DMS 273 treated with DMSO at 0.1 percent for 48 hours (cell line): ENCODE results near the gene VGLL3.
"Not testable (repeated sequence)": the region's sequence is repeated elsewhere in the genome, so short reads cannot be mapped to it uniquely, and the experiment has no call there.

Experiments used
- DNase-seq: peaks from one replicate; lab custom pipeline; 2025; lab: John Stamatoyannopoulos, UW

VGLL3 gene

DNA sequence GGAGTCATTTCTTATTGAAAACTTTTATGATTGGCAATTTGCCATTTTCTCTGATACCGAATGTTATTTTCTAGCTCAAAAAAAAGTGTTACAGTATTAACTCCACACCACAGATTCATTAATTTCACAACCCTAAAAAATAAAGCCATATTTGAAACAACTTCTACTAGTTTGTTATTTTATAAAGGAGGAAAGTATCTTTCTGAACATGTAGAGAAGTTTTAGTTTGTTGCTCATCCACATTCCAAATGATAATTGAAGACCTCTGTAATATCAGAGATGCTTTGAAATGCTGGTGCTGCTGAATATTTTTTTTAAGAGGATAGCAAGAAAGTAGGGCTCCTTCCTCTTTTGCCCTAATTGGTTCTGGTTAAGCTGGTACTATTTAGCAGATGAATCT, 1.9 kb downstream of the VGLL3 start:
- no peak for DNase-seq

DNA sequence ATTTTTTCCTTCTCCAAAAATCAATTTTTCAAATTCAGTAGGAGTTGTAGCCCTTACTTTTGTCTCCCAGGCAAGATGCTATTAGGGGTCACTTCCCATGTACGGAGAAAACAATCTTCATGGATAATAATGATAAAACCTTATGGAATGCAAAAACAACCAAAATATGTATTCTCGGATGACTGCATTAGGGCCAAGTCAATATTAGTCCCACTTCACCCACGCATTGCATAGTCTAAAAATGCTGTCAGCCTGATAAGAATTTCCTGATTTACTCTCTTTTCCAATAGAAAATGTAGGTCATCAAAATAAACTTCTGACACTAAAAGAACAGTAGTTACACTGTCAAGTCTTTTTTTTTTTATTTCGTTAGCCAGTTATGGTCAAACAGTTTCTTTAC, 2.7 kb downstream of the VGLL3 start:
- no peak for DNase-seq

DNA sequence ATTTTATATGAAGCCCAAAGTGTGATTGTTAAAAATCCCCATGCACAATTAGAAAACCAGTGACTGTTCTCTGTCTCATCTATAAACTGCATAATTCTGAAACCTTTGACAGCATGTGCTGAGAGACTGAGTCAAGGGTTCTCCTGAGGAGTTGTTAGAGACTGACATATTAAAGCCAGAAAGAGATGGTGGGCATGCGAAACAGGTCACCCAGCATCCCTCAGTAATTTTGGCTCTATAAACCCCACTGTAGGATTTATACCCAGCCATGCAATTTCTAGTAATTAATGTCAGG, 3.6 kb downstream of the VGLL3 start:
- no peak for DNase-seq

DNA sequence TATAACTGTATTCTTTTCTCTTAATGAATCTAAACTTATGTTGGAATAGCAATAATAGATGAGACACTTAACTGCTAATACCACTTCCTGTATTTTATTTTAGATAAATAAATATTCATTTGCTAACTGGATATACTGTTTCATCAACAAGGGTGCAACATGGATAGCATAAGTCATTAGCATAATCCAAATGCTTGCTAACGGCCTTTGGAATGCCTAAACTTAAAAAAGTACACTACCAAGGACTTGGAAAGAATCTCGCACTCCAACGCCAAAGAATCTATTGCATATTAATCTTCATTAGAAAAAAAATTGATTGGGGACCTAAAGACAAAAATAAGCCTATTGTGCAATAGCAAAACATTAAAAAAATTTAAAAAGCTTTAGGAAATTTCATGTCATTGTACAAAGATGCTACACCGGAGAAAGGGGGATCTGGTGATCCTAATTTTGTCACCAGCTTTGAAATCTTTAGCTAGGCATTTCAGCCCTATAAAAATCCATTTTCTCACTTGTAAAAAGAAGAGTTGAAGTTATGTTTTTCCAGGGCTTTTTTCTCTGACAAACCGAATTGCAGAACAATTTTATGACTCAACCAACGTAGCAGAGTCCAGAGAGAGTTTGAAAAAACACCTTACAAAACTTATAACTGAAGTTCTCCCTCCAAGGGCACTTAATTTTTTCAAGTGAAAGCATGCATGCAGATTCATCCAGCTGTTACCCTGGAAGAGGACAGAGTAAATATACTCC, 4.1 kb downstream of the VGLL3 start:
- DNase-seq, result no peak

DNA sequence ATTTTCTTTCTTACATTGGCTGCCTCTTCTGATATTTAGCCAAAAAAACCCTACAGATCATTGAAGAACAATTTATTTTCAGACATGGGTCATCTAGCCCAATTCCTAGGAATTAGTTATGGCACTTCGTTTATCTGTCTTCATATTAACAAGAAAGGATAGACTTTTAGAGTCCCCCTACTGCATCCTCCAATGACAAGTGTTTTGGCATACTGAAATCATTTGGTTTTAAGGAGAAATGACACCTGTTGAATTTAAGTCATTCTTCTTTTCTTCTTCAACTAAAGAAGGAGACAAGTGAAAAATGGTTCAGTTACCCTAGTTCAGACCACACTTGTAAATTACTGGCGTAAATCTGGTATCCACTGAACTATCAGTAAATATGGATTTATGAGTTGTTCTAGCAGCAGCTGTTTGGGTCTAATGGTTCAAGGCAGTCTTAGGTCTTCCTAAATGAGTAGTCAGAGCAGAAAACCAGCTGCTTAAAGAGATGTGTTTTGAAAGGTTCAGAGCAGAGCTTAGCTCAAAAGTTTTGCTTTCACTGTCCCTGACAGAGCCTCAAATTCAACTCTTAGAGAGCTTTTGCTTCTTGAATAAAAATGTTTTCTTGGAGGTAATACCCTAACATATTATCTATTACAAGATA, 5.6 kb downstream of the VGLL3 start:
- DNase-seq, result no peak

DNA sequence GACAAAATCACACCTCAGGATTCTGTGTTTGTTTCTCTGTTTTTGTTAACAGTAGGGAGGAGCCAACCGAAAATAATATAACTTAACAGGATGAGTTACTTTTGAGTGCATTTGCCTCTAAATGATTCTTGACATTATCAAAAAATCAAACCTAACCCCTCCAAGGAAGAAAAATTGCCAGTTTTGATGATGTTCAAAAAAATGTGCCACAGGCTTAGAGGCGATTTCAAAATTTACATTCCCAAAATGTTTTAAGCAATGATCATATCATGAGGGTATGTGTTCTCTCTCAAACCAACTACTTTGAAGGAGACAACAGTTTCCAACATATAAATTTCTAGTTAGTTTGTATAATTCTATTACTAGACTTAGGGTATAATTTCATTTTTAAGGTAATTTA, 6.7 kb downstream of the VGLL3 start:
- DNase-seq, result no peak

DNA sequence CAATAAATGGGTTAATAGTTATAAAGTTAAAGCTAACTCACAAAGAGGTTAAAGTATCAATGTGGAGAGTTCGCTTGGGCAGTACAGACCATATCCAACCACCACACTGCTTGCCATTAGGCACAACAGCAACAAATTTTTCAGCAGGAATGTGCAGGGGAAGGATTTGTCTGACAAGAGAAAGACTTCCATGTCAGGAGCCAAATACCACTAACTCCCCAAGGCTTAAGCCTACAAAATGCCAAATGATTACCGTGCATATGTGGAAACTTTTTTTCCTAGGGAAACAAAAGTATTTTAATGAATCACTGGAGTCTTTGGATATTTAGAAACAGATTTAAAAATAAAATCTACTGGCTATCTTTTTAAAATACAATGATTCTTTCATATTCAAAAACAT, 8.1 kb downstream of the VGLL3 start:
- DNase-seq, result no peak

DNA sequence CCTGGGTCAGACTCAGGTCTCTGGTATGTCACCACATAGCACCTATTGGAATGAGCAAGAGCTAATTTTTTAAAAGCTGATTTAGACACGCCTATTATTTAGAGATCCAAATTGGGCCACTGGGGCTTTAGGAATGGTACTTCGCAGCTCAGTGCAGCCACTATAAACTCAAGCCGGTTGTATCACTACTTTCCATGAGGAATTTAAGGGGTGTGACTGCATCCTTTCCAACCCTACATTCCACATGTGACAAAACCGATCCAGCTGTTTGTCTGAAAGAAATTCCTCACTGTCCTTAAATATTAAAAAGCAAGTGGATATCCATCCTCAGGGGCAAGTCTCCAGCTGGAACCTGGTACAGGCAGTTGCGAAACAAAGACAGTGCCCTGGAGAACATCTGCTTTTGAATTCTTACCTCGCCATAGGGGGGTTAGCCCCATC, 12.8 kb downstream of the VGLL3 start:
- DNase-seq, result no peak

DNA sequence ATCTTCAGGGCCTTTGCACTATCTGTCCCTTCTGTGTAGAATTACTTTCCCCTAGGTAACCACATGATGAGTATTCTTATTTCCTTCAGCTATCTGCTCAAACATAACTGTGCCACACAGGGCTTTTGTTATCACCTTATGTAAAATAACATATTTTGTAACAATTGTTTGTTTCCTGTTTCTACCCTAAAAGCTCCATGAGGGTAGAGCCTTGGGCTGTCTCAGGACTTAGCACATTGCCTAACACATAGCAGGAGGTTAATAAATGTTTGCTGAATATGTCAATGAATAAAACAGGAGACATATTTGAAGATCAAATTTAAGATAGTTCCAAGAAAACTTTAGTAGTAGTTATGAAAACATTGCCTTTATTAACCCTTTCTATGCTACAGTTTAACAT, 14.7 kb downstream of the VGLL3 start:
- DNase-seq, result no peak

DNA sequence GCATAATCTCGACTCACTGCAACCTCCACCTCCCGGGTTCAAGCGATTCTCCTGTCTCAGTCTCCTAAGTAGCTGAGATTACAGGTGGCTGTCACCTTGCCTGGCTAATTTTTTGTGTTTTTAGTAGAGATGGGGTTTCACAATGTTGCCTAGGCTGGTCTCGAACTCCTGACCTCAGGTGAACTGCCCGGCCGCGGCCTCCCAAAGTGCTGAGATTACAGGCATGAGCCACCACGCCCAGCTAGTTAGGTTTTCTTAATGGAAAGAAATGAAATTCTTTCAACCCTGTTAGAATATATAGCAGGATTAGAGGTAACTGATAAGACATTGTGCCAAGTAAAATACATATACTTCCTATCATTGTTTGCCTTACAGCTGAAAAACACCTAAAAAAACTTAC, 16.8 kb downstream of the VGLL3 start:
- not testable (repeated sequence) for DNase-seq

DNA sequence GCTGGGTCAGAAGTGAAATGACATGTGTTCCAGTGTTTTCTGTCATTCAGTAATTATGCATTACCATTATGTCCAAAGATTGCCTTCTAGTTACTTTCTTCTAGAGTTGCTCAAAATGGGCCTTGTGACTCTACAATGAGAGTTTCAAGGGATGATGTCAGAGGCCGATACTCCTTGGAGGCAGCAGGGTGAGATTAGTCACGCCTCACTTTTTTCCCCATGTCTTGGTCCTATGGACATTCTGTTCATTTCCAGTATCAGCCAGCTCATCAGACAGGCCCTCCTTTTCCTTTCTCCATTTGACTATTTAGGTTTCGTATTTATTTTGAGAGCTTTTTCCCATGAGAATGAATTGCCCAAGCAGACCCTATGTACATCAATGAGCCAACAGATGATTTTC, 17.5 kb downstream of the VGLL3 start:
- DNase-seq, result no peak

DNA sequence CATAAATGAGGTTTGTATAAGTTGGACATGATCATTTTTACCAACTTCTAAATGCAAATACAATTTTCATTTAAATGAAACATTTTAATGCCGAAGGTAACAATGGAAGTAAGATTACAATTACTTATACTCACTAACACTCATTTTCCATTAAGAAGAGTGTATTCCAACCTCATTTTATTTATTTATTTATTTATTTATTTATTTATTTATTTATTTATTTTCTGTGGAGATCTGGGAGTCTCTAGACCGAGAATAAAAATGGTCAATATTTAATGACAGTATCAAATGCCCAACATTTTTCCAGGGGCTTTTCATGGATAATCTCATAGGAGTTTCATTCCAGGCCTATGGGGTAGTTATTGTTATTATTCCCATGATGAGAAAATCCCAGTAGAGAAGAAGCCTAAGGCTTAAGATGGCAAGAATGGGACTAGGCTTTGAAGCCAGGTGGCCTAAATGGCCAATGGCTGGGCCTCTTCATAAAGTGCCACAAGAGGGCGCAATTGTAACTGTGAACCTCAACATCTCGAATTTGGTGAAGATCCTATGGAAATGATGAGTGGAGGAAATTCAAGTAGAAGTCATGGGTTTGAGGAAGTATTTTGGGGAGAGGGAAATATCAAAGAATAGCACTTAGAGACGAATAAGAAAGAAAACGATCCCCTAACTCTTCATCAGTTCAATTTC, 21.3 kb downstream of the VGLL3 start:
- no peak for DNase-seq

DNA sequence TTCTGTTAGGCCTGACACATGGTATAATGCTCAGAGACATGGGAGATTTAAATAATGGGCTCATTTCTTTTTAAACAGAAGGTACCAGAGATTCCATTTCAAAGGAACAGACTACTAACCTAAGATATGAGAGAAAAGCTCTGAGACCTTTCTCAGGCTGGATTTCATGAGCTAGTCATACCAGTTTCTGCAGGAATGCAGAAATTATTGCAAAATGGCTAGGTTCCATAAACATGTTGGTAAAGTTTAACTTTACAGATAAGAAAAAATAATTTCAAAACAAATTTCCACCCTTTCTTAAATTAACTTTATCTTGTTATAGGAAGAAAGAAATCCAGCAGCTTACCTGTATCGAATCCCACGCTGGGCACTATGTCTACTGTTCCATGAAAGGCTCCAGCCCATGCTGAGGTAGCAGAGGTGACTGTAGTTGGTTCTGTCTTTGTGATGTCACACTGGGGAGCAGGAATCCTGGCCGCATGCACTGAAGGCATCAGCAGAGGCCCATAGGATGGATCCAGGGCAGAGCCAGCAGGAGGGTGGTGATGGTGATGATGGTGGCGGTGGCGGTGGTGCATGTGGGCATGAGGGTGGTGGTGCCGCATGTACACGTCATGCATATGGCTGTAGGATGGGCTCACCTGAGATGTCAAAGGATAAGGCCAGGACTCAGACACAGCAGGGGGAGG, 22.6 kb downstream of the VGLL3 start:
- no peak for DNase-seq

DNA sequence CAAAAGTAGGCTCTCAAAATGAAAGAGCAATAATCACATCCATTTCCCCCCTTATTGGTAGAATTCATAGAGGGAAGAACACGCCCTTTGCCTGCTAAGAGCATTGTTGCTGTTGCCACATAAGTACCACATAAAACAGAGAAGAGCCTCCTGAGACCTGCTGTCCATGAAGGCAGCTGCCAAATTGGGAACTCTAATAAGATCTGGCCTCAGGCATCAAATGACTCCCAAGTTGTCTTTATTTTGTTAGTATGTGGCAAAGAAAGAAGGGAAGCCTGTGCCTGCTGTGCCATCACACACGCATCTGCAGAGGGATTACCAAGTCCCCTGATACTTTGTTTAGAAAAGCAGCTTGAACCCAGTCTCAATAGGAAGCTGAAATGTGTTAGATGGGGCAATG, 23.9 kb downstream of the VGLL3 start:
- no peak for DNase-seq

DNA sequence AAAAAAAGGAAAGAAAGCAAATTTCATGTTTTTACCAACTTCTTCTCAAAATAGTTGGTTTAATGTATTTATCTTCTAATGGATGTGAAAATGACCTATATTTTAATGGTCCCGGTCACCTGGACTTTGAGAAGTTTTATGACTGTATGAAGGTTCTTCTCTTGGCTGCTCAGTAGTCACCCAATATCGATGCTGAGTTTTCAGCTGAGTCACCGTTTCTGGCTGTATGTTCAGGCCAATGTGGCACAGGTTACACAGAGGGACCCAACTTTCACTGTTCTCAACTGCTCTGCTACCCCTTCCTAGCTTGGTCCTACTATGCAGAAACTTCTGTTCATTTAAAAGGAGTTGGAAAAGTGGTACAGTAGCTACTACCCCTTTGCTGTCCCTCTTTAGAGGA, 25.8 kb downstream of the VGLL3 start:
- no peak for DNase-seq

DNA sequence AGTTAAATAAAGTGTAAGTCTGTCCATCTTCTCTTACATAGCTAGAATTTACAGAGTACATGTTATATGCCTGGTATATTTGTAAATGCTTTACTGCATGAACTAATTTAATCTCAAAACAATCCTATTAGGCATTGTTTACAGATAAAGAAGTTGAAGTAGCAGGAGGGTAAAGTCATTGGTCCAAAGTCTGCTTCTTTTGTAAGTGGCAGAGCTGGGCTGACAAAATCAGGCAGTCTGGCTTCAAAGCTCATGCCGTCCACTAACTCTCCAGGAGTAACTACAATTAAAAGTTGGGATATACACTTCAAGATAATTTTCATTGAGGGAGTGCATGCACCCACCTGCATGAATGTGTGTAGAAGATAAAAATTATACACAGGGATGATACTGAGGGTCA, 27.3 kb downstream of the VGLL3 start:
- no peak for DNase-seq

DNA sequence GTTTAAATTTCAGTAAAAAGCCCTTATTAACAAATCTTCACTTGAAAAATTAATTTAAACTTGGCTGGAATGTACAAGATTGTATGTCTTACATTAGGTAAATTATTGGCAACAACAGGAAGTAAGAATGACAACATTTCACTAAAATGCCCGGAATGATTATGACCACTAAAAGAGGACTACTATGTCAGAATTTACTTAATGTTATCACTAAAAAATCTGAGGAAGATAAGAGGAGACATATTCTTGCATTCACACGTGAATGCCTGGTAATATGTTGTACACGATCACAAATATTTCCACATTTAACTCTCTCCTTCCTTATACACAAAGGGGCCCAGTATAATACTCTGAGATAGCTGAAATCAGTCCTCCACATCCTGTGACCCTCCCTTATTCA, 29.7 kb downstream of the VGLL3 start:
- DNase-seq, result no peak

DNA sequence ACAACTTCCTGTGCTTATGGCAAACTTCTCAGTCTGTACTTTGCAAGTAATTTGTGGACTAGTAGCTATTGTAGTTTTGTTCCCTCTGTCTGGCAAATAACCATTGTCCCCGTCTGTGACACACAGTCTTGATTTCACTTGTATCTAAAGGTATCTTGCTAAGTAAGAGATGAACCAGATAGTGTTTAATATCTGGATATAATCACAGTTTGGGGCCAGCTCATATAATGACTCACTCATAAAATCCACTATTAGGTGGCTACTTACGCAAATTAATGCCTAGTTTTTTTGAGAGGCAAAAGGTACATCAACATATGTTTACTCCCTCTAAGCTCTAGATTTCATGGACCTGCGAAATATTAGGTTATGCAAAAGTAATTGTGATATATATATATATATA, 30.4 kb downstream of the VGLL3 start:
- no peak for DNase-seq

DNA sequence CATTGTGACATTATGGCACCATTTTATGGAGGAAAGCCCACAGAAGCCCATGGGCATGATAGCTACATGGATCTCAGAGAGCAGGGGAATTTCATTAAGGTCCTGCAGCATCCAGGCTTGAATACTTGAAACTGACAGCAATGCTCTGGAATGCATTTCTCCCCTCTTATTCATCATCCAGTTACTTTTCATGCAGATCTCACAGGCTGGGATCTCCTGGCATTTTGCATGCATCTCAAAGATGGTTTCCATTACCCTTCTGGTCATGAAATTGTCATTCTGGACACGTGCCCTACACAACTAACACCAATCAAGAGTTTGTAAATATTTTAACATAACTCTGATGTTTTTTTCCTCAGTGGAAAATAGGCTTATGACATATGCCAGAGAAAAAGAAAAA, 32.4 kb downstream of the VGLL3 start:
- DNase-seq, result no peak

DNA sequence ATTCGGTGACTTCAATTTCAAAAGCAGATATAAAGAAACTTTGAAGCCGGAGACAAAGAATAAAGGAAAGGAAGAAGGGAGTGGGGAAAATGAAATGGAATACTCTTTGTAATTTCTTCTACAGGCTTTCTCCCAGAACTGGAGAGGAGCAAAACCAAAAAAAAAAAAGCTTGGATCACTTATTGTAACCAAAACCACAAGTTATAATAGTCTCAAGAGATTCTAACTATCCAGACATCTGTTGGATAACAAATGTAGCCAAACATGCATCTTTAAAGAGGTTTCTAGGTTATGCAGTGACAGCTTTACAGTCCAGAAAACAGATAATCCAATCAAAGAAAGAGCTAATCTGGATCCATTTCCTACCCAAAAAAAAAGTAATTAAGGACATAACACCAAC, 36.2 kb downstream of the VGLL3 start:
- no peak for DNase-seq

DNA sequence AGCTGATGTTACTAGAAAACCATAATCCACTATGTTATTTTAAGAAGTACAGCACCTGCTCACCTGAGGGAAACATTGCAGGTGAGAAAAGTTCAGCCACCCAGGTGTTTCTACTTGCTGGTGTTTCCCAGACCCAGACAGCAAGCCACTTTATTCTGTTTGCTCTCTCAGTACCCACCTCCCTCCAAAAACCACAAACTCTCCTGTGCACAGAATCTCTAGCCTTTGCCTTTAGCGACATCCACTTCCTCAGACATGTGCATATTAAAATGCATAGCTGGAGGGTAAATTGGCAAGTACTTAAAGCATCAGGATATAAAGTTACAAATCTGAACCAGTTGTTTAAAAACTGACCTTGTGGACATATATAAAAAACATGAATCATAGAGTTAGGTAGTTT, 36.7 kb downstream of the VGLL3 start:
- DNase-seq, result no peak

DNA sequence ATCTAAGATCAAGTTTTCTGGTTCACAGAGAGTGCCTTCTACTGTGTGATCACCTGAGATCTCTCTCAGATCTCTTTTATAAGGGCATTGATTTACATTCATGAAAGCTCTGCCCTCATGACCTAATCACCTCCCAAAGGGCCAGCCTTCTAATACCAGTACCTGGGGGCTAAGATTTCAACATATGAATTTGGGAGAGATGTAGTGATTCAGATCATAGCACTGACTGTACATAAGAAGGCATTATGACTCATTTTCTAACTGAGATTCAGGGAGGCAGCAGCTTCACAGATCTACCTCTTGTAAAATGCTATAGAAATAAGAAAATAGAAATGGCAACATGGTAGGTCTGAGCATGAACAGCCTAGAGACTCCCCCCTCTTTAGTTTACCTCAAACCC, 39.6 kb downstream of the VGLL3 start:
- no peak for DNase-seq

DNA sequence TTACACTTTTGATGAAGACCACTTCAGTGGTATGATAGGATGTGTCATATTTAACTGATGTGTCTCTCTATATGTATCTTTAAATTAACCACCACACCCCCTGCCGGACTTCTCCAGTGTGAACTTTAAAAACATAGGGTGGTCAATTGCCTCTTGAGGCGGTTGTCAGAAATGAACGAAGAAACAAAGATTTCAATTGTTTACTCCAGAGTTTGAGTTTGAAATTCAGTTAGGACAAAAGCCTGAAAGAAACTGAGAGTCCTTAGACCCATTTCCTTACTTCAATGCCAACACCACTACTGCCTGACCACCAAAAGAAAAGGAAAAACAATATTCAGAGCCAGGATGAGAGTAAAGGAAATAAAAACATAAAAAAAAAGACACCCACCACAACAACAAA, 40.2 kb downstream of the VGLL3 start:
- no peak for DNase-seq
